Upper lobe of right lung (tissue), 1 donor: ENCODE data around the gene FAP. TPM values are rescaled to one million over a fixed set of nuclear protein-coding genes. Genes with fewer than 3 reads are reported as not detected.

Experiments used
- ATAC-seq: fragments of 200-7000 bp; cut with Tn5 transposase; one replicate; pipeline ENCODE4 v1.9.1; 2020; ENCODE audit warnings: mild to moderate bottlenecking, moderate library complexity
- DNase-seq: peaks from one replicate; pipeline ENCODE4 v3.0.0-alpha.2; 2020
- H3K27ac ChIP-seq: fragments of 200-600 bp; one replicate; pipeline ENCODE4 v1.8.0; 2022
- H3K27me3 ChIP-seq: fragments of 200-600 bp; one replicate; pipeline ENCODE4 v1.8.0; 2022; ENCODE audit warnings: mild to moderate bottlenecking
- H3K36me3 ChIP-seq: fragments of 200-600 bp; one replicate; pipeline ENCODE4 v1.8.0; 2022
- H3K4me1 ChIP-seq: fragments of 200-600 bp; one replicate; pipeline ENCODE4 v1.8.0; 2022
- H3K4me3 ChIP-seq: fragments of 200-600 bp; one replicate; pipeline ENCODE4 v1.8.0; 2022; ENCODE audit warnings: mild to moderate bottlenecking
- H3K9me3 ChIP-seq: fragments of 200-600 bp; one replicate; pipeline ENCODE4 v1.8.0; 2022
- intact Hi-C: fragments of 100-400 bp; cut with DNase I; formaldehyde crosslinking; loops from one replicate; pipeline ENCODE4 v1.11.0; 2022
- total RNA-seq: library from RNA; stranded (reverse); fragmentation: NEBNext Ultra II Directional; extraction: Animal tissue kit (Norgen Biotek cat#: 25700); gene quantifications from one replicate; pipeline ENCODE4 v1.2.1, GENCODE V29; 2021
- TF ChIP-seq, protein P1 (sequence below): fragments of 200-600 bp; IDR thresholded peaks from one replicate; pipeline ENCODE4 v1.8.0; 2022; ENCODE audit warnings: antibody characterized with exemption
- donor health status: DM: no; HTN: yes; CAD: no; lungs with severe emphysema.

Gene FAP
- total RNA-seq, 1 donor from 2014 or later, result 5.4 TPM

DNA sequence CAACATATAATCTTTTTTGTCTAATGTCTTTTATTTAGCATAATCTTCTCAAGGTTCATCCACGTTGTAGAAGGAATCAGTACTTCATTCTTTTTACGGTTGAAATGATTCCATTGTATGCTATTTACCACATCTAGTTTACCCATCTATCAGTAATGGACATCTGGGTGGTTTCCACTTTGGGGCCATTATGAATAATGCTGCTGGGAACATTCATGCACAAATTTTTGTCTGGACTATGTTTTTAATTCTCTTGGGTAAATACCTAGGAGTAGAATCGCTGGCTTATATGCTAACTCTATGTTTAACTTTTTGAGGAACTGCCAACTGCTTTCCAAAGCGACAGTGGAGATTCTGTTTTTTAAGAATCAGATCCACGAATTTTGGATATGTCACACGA, 83.8 kb downstream of the FAP start:
- intact Hi-C loops, result no loop called here

DNA sequence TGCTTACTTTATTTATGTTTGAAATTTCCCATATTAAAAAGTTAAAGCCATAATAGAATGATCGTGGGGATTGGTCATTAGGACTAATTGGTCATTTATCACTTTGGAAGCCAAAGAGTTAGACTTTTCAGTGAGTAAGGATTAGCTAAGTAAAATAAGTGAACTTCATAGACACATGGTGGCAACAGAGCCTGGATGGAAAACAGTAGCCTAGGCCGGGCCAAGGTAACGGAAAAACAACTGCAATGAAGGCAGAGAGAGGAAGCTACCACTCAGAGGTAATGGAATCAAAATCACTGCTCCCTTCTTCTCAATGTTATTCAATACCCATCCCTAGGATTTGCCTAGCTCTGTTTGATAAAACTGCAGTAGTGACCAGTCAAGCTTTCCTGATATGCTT, 87.1 kb downstream of the FAP start:
- DNase-seq (no peak), ATAC-seq (no peak)
- Histone ChIP-seq H3K27ac (no peak overlapping the region), H3K9me3 (no peaks in the 10 kb centered on the region), H3K36me3 (no peaks in the 10 kb centered on the region), H3K4me1 (no peaks in the 10 kb centered on the region), H3K27me3 (peaks cover 4% of the 10 kb centered on the region), H3K4me3 (no peak overlapping the region)
- intact Hi-C loops, result no loop called here
- TF ChIP-seq, protein P1, sequence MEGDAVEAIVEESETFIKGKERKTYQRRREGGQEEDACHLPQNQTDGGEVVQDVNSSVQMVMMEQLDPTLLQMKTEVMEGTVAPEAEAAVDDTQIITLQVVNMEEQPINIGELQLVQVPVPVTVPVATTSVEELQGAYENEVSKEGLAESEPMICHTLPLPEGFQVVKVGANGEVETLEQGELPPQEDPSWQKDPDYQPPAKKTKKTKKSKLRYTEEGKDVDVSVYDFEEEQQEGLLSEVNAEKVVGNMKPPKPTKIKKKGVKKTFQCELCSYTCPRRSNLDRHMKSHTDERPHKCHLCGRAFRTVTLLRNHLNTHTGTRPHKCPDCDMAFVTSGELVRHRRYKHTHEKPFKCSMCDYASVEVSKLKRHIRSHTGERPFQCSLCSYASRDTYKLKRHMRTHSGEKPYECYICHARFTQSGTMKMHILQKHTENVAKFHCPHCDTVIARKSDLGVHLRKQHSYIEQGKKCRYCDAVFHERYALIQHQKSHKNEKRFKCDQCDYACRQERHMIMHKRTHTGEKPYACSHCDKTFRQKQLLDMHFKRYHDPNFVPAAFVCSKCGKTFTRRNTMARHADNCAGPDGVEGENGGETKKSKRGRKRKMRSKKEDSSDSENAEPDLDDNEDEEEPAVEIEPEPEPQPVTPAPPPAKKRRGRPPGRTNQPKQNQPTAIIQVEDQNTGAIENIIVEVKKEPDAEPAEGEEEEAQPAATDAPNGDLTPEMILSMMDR, result no peak

More for the DNA sequence above, 83.8 kb downstream of the FAP start:
- H3K4me3 ChIP-seq, result no peak overlapping the region
- DNase-seq (no peak), ATAC-seq (no peak)
- H3K27me3 ChIP-seq, result no peaks in the 10 kb centered on the region
- no peaks in the 10 kb centered on the region for H3K4me1 ChIP-seq
- no peaks in the 10 kb centered on the region for H3K9me3 ChIP-seq
- no peaks in the 10 kb centered on the region for H3K36me3 ChIP-seq
- TF ChIP-seq, protein P1, result no peak
- no peak overlapping the region for H3K27ac ChIP-seq

DNA sequence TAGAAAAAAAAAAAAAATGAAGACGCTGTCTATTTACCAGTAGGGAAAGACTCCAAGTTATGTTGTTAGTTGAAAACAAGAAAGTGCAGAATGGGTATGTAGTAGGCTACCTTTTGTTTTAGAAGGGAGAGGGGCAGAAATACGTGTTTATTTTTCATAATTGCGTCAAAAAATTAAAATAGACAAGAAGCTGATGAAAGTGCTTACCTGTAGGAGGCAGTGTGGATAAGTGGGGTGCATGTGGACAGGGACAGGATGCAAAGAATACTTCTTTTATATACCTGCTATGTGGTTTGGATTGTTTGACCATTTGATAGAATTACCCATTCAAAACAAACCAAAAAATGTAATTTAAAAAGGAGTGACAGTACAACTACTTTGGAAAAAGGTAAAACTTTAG, 88.2 kb downstream of the FAP start:
- Histone ChIP-seq H3K9me3 (no peaks in the 10 kb centered on the region), H3K4me1 (no peaks in the 10 kb centered on the region), H3K4me3 (no peak overlapping the region), H3K27ac (no peak overlapping the region), H3K36me3 (no peaks in the 10 kb centered on the region), H3K27me3 (peaks cover 5% of the 10 kb centered on the region)
- DNase-seq, result no peak
- intact Hi-C loops, result no loop called here
- TF ChIP-seq, protein P1, result no peak
- ATAC-seq, result no peak

GRCh38 chr2:162153608-162154224, 89.5 kb downstream of the FAP start:
- intact Hi-C loops, result no loop called here
- Histone ChIP-seq H3K4me1 (no peaks in the 10 kb centered on the region), H3K9me3 (no peaks in the 10 kb centered on the region), H3K36me3 (no peaks in the 10 kb centered on the region), H3K27me3 (peaks cover 16% of the 10 kb centered on the region), H3K4me3 (no peak overlapping the region), H3K27ac (no peak overlapping the region)
- DNase-seq, result no peak
- ATAC-seq, result peak; percentile 89
- TF ChIP-seq, protein P1, result peak; percentile 70

GRCh38 chr2:162152147-162152546, 91.1 kb downstream of the FAP start, which contains the start of gene GCG:
GCG (minus strand) TSS chr2:162152247; CDS start chr2:162149178, 3,069 bp downstream.
- no peak within 1 kb of the TSS for H3K4me3 ChIP-seq
- H3K36me3 ChIP-seq, result no peaks in the 10 kb centered on the region
- no peak within 1 kb of the TSS for H3K27ac ChIP-seq
- intact Hi-C loops, result no loop called here
- ATAC-seq (no peak), DNase-seq (no peak)
- no peaks in the 10 kb centered on the region for H3K4me1 ChIP-seq
- TF ChIP-seq, protein P1, result no peak
- H3K9me3 ChIP-seq, result no peaks in the 10 kb centered on the region
- peaks cover 16% of the 10 kb centered on the region for H3K27me3 ChIP-seq

- H3K4me1 ChIP-seq, result no peaks in the 10 kb centered on the region
- peaks cover 16% of the 10 kb centered on the region for H3K27me3 ChIP-seq
- H3K36me3 ChIP-seq, result no peaks in the 10 kb centered on the region
- no peak for ATAC-seq
- DNase-seq, result no peak
- TF ChIP-seq, protein P1, result no peak
- no peaks in the 10 kb centered on the region for H3K9me3 ChIP-seq
- intact Hi-C loops, result no loop called here
- no peak overlapping the region for H3K4me3 ChIP-seq
- H3K27ac ChIP-seq, result no peak overlapping the region
These were observed 93.3 kb downstream of the FAP start for GRCh38 chr2:162149940-162150339.
